HEK293T (cell line): ENCODE data around the gene FAM9B.

Experiments
- CTCF ChIA-PET: fragments of 350-600 bp; formaldehyde crosslinking; extraction: SDS; loops from one replicate; lab custom pipeline; 2021; ENCODE audit warnings: antibody characterized with exemption, inconsistent platforms; lab: Yijun Ruan, JAX
- POLR2A ChIA-PET: fragments of 350-600 bp; formaldehyde crosslinking; extraction: SDS; loops from one replicate; lab custom pipeline; 2020; ENCODE audit warnings: antibody characterized with exemption, inconsistent platforms; lab: Yijun Ruan, JAX
- DNase-seq: peaks from one replicate; pipeline ENCODE4 v3.0.0; 2012; ENCODE audit warnings: mixed read lengths; ENCODE audit errors: extremely low spot score
- ARNT ChIP-seq: fragments of 450-650 bp; IDR thresholded peaks from 2 replicates; pipeline ENCODE4 v1.6.1; 2017; ENCODE audit warnings: mild to moderate bottlenecking
- BHLHE40 ChIP-seq: fragments of 450-650 bp; IDR thresholded peaks from 2 replicates; pipeline ENCODE4 v1.6.1; 2016; ENCODE audit warnings: mild to moderate bottlenecking, moderate library complexity, borderline replicate concordance
- CTBP1 ChIP-seq: fragments of 450-650 bp; IDR thresholded peaks from 2 replicates; pipeline ENCODE4 v1.6.1; 2016; ENCODE audit warnings: borderline replicate concordance
- ELF4 ChIP-seq: fragments of 450-650 bp; IDR thresholded peaks from 2 replicates; pipeline ENCODE4 v1.6.1; 2017; ENCODE audit warnings: antibody characterized with exemption
- FOXA1 ChIP-seq: fragments of 450-650 bp; IDR thresholded peaks from 2 replicates; pipeline ENCODE4 v1.6.1; 2016; ENCODE audit warnings: mild to moderate bottlenecking
- FOXK2 ChIP-seq: fragments of 450-650 bp; IDR thresholded peaks from 2 replicates; pipeline ENCODE4 v1.6.1; 2016; ENCODE audit warnings: mild to moderate bottlenecking
- FOXM1 ChIP-seq: fragments of 450-650 bp; IDR thresholded peaks from 2 replicates; pipeline ENCODE4 v1.6.1; 2017; ENCODE audit warnings: mild to moderate bottlenecking, borderline replicate concordance
- HDGF ChIP-seq: fragments of 450-650 bp; IDR thresholded peaks from 2 replicates; pipeline ENCODE4 v1.6.1; 2017; ENCODE audit warnings: antibody characterized with exemption, borderline replicate concordance
- L3MBTL2 ChIP-seq: fragments of 450-650 bp; conservative IDR thresholded peaks from 2 replicates; pipeline ENCODE4 v1.6.1; 2016; ENCODE audit warnings: mild to moderate bottlenecking
- LEF1 ChIP-seq: fragments of 450-650 bp; IDR thresholded peaks from 2 replicates; pipeline ENCODE4 v1.6.1; 2017; ENCODE audit warnings: mild to moderate bottlenecking, borderline replicate concordance
- NFRKB ChIP-seq: fragments of 450-650 bp; IDR thresholded peaks from 2 replicates; pipeline ENCODE4 v1.6.1; 2016; ENCODE audit warnings: mild to moderate bottlenecking, moderate library complexity
- SP1 ChIP-seq: fragments of 450-650 bp; IDR thresholded peaks from 2 replicates; pipeline ENCODE4 v1.6.1; 2017
- SUZ12 ChIP-seq: fragments of 450-650 bp; IDR thresholded peaks from 2 replicates; pipeline ENCODE4 v1.6.1; 2016; ENCODE audit warnings: mild to moderate bottlenecking
- TARDBP ChIP-seq: fragments of 450-650 bp; IDR thresholded peaks from 2 replicates; pipeline ENCODE4 v1.6.1; 2016
- ZNF384 ChIP-seq: fragments of 450-650 bp; IDR thresholded peaks from 2 replicates; pipeline ENCODE4 v1.6.1; 2016
- TF ChIP-seq, protein P1 (sequence below): fragments of 450-650 bp; IDR thresholded peaks from 2 replicates; pipeline ENCODE4 v1.6.1; 2016

FAM9B gene

DNA sequence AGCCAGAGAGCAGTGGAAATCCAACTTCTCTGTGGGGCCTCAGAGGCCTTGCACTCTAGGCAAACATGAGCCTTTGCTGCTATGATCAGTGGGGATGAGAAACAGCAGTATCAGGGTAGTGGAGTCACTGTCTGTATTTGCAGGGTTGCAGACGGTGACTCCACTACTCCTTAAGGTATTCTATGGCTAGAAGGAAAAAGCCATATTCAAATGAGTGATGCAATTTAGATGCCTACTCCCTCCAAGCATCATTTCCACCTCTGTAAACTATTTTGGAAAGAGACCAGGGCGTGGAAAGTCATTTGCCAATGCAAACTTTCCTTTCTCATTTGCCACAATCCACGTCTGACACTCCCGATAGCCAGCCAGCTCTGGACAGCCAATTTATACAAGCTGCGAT is 35.6 kb upstream of the FAM9B start:
- DNase-seq: no peak
- no peak for TF ChIP-seq ZNF384
- no peak for TF ChIP-seq L3MBTL2
- TF ChIP-seq NFRKB: no peak
- TF ChIP-seq FOXM1: no peak
- TF ChIP-seq FOXA1: no peak
- TF ChIP-seq SP1: no peak
- no peak for TF ChIP-seq CTBP1
- TF ChIP-seq FOXK2: no peak
- ChIA-PET POLR2A (no interaction called here), CTCF (no interaction called here)

DNA sequence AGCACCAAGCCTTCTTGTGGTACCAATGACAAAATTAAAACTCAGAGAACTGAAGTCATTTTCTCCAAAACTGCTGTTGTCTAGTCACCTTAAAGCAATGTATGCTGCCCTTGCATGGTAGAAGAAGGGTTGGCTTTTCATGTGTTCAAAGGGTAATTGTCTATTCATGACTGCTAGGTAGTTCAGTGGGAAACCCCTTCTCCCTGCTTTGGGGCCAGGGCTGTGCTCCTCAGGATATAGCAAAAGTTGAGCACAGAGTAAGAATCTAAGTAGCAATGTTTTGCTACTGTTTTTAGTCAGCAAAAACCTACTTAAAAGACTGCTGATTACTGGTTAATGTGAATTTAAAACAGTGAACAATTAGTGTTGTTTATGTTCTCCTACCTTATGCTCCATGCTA is 30.8 kb upstream of the FAM9B start:
- DNase-seq: no peak
- TF ChIP-seq, protein P1, sequence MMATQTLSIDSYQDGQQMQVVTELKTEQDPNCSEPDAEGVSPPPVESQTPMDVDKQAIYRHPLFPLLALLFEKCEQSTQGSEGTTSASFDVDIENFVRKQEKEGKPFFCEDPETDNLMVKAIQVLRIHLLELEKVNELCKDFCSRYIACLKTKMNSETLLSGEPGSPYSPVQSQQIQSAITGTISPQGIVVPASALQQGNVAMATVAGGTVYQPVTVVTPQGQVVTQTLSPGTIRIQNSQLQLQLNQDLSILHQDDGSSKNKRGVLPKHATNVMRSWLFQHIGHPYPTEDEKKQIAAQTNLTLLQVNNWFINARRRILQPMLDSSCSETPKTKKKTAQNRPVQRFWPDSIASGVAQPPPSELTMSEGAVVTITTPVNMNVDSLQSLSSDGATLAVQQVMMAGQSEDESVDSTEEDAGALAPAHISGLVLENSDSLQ: no peak
- TF ChIP-seq ZNF384: no peak
- no peak for TF ChIP-seq L3MBTL2
- TF ChIP-seq CTBP1: no peak
- TF ChIP-seq FOXM1: no peak
- TF ChIP-seq LEF1: no peak
- TF ChIP-seq FOXK2: no peak
- no peak for TF ChIP-seq HDGF
- no peak for TF ChIP-seq SUZ12
- TF ChIP-seq FOXA1: no peak
- no peak for TF ChIP-seq ARNT
- no peak for TF ChIP-seq NFRKB
- no peak for TF ChIP-seq BHLHE40
- no peak for TF ChIP-seq SP1
- no peak for TF ChIP-seq ELF4
- no peak for TF ChIP-seq TARDBP
- CTCF ChIA-PET: no interaction called here
- POLR2A ChIA-PET: no interaction called here

DNA sequence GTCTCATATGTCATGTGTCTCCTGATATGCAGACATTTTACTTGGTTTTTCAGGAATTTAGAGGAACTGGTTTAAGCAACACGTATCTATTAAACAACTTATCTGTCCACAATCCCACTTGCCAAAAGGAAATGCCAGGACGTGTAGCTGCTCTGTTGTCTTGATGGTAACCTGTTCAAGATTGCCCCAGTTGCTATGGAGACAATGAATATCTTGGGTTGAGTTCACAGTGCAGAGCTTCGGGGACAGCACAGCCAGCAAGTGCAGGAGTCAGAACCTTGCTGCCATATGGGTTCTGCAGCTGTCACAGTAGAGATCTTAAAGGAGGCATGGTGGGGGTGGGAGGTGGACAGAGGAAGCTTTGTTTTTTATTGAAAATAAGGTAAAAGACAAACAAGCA is 28.7 kb upstream of the FAM9B start:
- POLR2A ChIA-PET: no interaction called here
- TF ChIP-seq TARDBP (no peak), CTBP1 (no peak), SUZ12 (no peak), ZNF384 (no peak), FOXM1 (no peak), FOXA1 (no peak), ELF4 (no peak), HDGF (no peak), FOXK2 (no peak), BHLHE40 (no peak), ARNT (no peak)
- CTCF ChIA-PET: no interaction called here
- DNase-seq: no peak

DNA sequence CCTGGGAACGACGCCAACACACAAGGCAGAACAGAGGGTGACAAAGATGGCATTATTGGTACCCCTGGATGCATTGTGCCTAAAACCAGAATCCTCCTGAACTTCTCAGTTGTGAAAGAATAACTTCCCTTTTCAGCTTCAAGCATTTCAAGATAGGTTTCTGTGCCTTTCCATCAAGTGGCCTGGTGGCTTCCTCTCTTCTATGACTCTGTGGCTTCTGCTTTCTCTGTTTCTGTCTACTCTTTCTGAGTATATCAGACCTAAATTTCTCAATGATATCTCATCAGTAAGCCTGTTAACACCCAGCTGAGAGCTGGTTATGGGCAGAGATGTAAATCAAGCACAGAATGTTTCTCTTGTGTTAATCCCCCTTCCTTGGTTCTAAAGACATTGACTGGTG is 21.4 kb upstream of the FAM9B start:
- ChIA-PET CTCF (no interaction called here), POLR2A (no interaction called here)
- DNase-seq: no peak
- TF ChIP-seq ZNF384: no peak
- TF ChIP-seq SP1: no peak
- no peak for TF ChIP-seq ARNT
- no peak for TF ChIP-seq BHLHE40
- no peak for TF ChIP-seq LEF1
- TF ChIP-seq, protein P1: no peak
- no peak for TF ChIP-seq SUZ12
- no peak for TF ChIP-seq ELF4

DNA sequence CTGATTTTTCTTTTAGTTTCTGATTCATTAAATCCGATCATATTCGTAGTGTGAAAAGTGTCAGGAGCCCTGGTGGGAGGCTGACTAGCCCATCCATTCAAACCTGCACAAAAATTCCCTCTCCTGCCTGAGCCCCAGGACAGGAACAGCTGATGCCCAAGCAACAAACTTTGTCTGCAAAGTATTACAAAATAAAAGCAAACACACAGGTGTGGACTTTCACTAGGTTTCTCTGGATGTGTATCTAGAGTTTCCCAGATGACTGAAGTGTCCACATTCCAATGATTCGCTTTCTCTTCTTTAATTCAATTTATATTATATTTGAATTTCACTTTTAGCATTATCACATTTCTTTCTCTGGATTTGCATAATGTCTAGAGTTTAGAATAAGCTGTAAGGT is 18.2 kb upstream of the FAM9B start:
- POLR2A ChIA-PET: no interaction called here
- CTCF ChIA-PET: no interaction called here
- DNase-seq: no peak
- TF ChIP-seq HDGF (no peak), ELF4 (no peak), L3MBTL2 (no peak), FOXA1 (no peak), LEF1 (no peak), SUZ12 (no peak), NFRKB (no peak), FOXK2 (no peak), TARDBP (no peak), FOXM1 (no peak)

DNA sequence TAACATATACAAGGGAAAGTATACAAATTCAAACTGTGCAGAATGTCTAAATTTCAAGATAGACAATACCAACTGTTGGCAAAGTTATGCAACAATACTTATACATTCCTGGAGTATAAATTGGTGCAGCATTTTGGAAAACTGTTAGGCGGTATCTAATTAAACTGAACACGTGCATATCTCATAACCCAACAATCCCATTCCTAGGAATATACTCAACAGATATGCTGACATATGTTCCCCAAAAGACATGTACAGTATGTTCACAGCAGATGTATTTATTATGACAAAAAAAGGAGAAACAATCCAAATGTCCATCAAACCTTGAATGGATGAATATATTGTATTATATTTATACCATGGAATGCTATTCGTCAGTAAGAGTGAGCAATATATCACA is 16.4 kb upstream of the FAM9B start:
- TF ChIP-seq, protein P1: no peak
- TF ChIP-seq SP1: no peak
- TF ChIP-seq ARNT: no peak
- no peak for TF ChIP-seq HDGF
- no peak for TF ChIP-seq ELF4
- no peak for TF ChIP-seq FOXK2
- no peak for TF ChIP-seq LEF1
- TF ChIP-seq NFRKB: no peak
- no peak for TF ChIP-seq TARDBP
- no peak for TF ChIP-seq ZNF384
- no peak for TF ChIP-seq FOXM1
- no peak for TF ChIP-seq CTBP1
- no peak for TF ChIP-seq FOXA1
- no peak for TF ChIP-seq SUZ12
- TF ChIP-seq BHLHE40: no peak
- no peak for TF ChIP-seq L3MBTL2
- DNase-seq: no peak
- POLR2A ChIA-PET: no interaction called here
- CTCF ChIA-PET: no interaction called here

DNA sequence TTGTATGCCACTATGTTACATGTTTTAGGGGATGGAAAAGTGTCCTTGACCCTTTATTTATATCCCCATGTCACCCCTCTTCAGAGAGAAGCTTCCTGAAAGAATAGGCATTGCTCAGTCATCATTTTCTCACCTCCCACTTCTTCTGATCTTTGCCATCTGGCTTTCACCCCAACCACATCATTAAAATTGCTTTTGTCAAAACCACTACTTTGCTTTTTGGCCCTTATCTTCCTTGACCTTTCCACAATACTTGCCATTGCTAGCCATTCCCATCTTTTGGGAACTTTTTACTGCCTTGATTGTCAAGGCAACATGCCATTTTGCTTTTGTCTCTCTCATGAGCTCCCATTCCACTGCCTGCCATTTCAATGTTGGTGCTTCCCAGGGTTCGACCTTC is 14.9 kb upstream of the FAM9B start:
- no peak for DNase-seq
- ChIA-PET CTCF (no interaction called here), POLR2A (no interaction called here)
- no peak for TF ChIP-seq SUZ12
- TF ChIP-seq ELF4: no peak
- TF ChIP-seq BHLHE40: no peak
- TF ChIP-seq FOXA1: no peak
- TF ChIP-seq NFRKB: no peak
- TF ChIP-seq HDGF: no peak
- no peak for TF ChIP-seq FOXK2
- TF ChIP-seq CTBP1: no peak
- no peak for TF ChIP-seq SP1
- no peak for TF ChIP-seq L3MBTL2
- TF ChIP-seq, protein P1: no peak
- TF ChIP-seq LEF1: no peak
- TF ChIP-seq ZNF384: no peak
- no peak for TF ChIP-seq FOXM1
- no peak for TF ChIP-seq TARDBP
- no peak for TF ChIP-seq ARNT
